ENCODE measurements around the gene LMF1. TPM values are rescaled to one million over a fixed set of nuclear protein-coding genes. Genes with fewer than 3 reads are reported as not detected.

The LMF1 gene
- total and polyA plus RNA-seq, 2 of the 4 experiments (the other 2 are of a cell fraction), result 7.7 to 13.1 TPM

DNA sequence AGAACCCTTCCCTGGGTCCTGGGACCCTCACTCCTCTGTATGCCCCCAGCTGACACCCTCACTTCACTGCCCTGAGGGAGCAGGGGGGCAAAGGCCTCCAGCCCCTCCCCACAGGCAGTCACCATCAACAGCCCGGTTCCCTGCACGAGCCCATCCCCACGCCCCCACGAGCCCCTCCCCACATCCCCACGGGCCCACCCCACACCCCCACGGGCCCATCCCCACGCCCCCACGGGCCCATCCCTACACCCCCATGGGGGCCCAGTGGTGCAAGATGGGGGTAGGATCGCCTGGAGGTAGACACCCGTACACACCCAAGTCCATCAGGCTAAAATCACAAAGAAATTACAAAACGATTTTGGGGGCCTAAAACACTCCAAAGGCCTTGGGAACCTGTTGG lies 42.3 kb downstream of the LMF1 start:
- Histone ChIP-seq H3K4me1 (ENCODE audit: control insufficient read depth, insufficient read depth, low read length) (no peaks in the 10 kb centered on the region), H4K8ac (ENCODE audit: low read depth in 2 of 2, low read length in 2 of 2) (no peak overlapping the region), H3K9ac (ENCODE audit: low read depth, low read length) (no peak overlapping the region), H2AK9ac (replicated peaks; ENCODE audit: low read depth, low read length, poor library complexity) (no peak overlapping the region), H3K27me3 (ENCODE audit: control insufficient read depth, insufficient read depth, low read length) (no peaks in the 10 kb centered on the region), H3K9me3 (ENCODE audit: control insufficient read depth, insufficient read depth, low read length) (peaks cover 2% of the 10 kb centered on the region; the same call in 1 of the 2 replicates), H2BK120ac (ENCODE audit: low read depth, low read length) (no peak overlapping the region), H3K14ac (replicated peaks; ENCODE audit: low read depth, low read length) (no peak overlapping the region), H4K5ac (ENCODE audit: low read depth, low read length) (no peak overlapping the region), H3K56ac (ENCODE audit: extremely low read depth, insufficient read depth, low read length) (no peak overlapping the region), H3K4me2 (ENCODE audit: low read depth, low read length) (no peak overlapping the region), H2AFZ (replicated peaks; ENCODE audit: low read length, poor library complexity) (no peak overlapping the region), H2AK5ac (ENCODE audit: low read depth, low read length) (no peak overlapping the region), H2BK20ac (ENCODE audit: low read depth, low read length) (no peak overlapping the region), H2BK15ac (ENCODE audit: low read depth, low read length) (no peak overlapping the region), H3K9me1 (ENCODE audit: insufficient read depth, low read length) (0 out of 2 replicates have a peak, but pooled peaks cover 5% of the 10 kb centered on the region), H3K36me3 (ENCODE audit: control insufficient read depth, insufficient read depth, low read length) (peaks cover 6% of the 10 kb centered on the region), H3K79me1 (ENCODE audit: low read depth in 1 of 2, low read length in 2 of 2) (0 out of 4 replicates have a peak, but pooled peaks cover 0 to 3% of the 10 kb centered on the region in 2 experiments), H4K20me1 (ENCODE audit: insufficient read depth, low read length) (no peaks in the 10 kb centered on the region), H3K4ac (ENCODE audit: low read depth, low read length) (no peak overlapping the region), H3K27ac (ENCODE audit: insufficient read depth, low read length) (no peak overlapping the region), H3K23ac (ENCODE audit: low read depth, low read length) (no peak overlapping the region), H4K91ac (ENCODE audit: insufficient read depth, low read depth, low read length) (no peak overlapping the region), H3K4me3 (ENCODE audit: insufficient read depth, low read depth, low read length) (no peak overlapping the region), H2BK5ac (ENCODE audit: low read depth, low read length, poor library complexity, severe bottlenecking) (no peak overlapping the region), H3K18ac (ENCODE audit: low read depth, low read length) (no peak overlapping the region)
- DNase-seq (no peak), ATAC-seq (ENCODE audit: low read depth) (no peak)
- ChIA-PET POLR2A (ENCODE audit: unreplicated experiment) (no interaction called here), CTCF (no interaction called here)
- no TSS peak for BruUV-seq (replicated peaks)
- TF ChIP-seq, protein P1, sequence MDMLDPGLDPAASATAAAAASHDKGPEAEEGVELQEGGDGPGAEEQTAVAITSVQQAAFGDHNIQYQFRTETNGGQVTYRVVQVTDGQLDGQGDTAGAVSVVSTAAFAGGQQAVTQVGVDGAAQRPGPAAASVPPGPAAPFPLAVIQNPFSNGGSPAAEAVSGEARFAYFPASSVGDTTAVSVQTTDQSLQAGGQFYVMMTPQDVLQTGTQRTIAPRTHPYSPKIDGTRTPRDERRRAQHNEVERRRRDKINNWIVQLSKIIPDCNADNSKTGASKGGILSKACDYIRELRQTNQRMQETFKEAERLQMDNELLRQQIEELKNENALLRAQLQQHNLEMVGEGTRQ (IDR thresholded peaks at IDR 0.05; ENCODE audit: low read depth, low read length), result no peak
- TF ChIP-seq NFE2L2 (IDR thresholded peaks at IDR 0.05; ENCODE audit: low read depth, low read length), result no peak
- no CpG with 5 or more reads among the region's 11 CpGs for WGBS, 2 experiments (ENCODE audit: extremely low coverage in 2 of 2, insufficient read length in 1 of 2)
- intact Hi-C loops (cut with micrococcal nuclease) (no loop called here), in situ Hi-C loops (cut with MboI; ENCODE audit: low sequenced_read_pairs) (no loop called here), dilution Hi-C loops (cut with HindIII; ENCODE audit: low sequenced_read_pairs, unreplicated experiment) (no loop called here)
